Erythroblast (primary cell): Measurements from ENCODE around the gene CAV2.
"Not testable (repeated sequence)": the region's sequence is repeated elsewhere in the genome, so short reads cannot be mapped to it uniquely, and the experiment has no call there.

Experiments
- DNase-seq, 2 experiments: peaks; one replicate each; lab custom pipeline; 2025; lab: John Stamatoyannopoulos, UW
- GATA1 ChIP-seq: IDR thresholded peaks from 2 replicates; pipeline ENCODE4 v1.6.1; 2011; ENCODE audit warnings: low read depth, mild to moderate bottlenecking, control low read depth, low read length, moderate library complexity
- POLR2A ChIP-seq: IDR thresholded peaks from 2 replicates; pipeline ENCODE4 v1.6.1; 2011; ENCODE audit warnings: mild to moderate bottlenecking, low read length

The CAV2 gene

DNA sequence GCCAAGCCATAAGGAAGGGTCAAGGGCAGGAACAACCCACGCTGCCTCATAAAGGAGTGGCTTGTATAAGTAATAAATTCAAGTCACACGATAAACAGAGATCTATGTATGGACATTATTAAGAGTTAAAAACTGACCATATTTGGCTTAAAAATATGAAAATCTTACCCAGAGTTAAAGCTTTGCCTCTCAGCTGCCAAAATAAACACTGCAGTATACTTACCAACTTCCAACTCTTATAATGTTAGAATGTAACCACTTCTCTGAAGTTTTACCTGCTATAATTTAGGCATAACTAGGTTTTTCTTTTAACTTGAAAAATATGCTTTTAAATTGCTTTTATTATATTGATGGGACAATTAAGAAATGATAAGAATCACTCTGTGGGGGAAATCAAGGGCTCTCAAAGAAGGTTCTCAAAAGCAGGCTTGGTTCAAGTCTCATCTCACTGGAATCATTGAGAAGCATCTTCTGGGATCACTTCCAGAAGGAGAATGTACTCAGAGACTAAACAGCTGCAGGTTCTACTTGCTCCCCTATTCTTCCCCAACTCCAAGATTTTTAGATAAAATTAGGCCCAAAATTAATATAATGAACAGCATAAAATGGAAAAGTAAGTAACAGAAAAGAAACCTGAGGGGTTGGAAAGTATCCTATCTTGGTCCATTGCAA is 16.1 kb upstream of the CAV2 start:
- no peak for DNase-seq
- TF ChIP-seq GATA1: no peak

- not testable (repeated sequence) for DNase-seq
Observed at GRCh38 chr7:116484389-116484788, 15.1 kb upstream of the CAV2 start.

DNA sequence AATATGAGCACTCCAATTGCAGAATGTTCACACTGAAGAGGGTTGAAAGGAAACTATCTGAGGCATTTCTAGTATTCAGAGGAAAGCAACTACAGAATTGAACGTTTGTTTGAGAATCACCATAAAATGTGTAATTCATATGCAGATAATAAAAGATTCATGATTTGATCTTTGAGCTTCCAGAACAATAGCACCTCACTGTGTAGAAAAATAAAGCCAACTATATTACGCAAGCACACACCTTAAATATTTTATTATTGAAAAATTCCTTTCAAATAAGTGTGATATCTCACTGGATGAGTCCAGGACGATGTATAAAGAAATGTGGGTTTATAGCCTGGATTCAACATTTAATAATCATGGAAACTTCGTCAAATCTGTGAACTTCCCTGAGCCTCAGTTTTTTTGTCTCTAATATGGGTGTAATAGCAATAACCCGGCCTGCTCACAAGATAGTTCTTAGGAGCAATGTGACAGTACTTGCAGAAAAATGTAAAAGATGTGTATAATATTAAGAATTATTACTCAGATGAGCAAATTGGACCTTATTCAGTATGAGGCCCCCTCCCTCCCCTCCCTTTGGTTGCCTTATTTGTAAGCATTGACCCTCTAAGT is 11.5 kb upstream of the CAV2 start:
- no peak for DNase-seq
- TF ChIP-seq POLR2A (no peak), GATA1 (no peak)

GRCh38 chr7:116490351-116490750 is 9.2 kb upstream of the CAV2 start:
- DNase-seq: no peak

GRCh38 chr7:116491887-116492653 is 7.5 kb upstream of the CAV2 start:
- DNase-seq: no peak
- TF ChIP-seq GATA1 (no peak), POLR2A (no peak)

More at GRCh38 chr7:116490351-116490750, 9.2 kb upstream of the CAV2 start:
- TF ChIP-seq GATA1: no peak

DNA sequence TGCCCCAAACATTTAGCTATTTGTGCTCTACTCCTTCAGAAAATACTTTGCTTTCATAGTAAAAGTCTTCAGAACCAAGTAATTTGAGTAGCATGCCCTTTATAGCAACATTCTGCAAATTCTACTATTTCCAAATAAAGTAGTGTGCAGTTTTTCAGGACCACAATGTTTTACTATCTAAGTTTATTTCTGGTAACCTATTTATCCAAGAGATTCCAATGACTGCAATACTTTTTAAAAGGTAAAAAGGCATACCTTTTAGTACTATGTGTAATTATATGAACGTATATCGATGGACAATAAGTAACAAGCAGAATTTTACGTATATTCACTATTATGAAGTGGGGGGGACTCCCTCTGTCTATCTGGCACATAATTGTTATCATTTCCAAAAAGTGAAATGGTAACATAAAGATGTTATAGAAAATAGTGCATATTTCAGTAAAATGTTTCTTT is 6.9 kb upstream of the CAV2 start:
- TF ChIP-seq POLR2A (no peak), GATA1 (no peak)
- no peak for DNase-seq

DNA sequence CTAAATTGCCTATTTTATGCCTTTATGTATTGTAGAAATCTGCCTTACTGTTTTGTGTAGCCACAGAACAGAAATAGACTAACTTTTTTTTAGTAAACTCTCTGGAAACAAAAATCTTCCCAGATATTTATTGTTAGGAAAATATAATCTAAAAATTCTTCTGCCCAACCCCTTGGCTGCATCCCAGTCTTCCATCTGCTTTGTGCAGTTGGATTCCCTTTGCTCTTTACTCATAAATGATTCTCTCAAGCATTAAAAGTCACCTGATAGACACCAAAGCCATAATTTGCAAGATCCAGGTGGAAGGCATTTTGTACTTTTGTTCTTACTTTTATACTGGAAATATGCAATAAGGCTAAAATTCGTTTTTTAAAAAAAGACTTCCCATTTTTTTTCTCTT is 6.1 kb upstream of the CAV2 start:
- DNase-seq: no peak
- TF ChIP-seq POLR2A (no peak), GATA1 (no peak)

DNA sequence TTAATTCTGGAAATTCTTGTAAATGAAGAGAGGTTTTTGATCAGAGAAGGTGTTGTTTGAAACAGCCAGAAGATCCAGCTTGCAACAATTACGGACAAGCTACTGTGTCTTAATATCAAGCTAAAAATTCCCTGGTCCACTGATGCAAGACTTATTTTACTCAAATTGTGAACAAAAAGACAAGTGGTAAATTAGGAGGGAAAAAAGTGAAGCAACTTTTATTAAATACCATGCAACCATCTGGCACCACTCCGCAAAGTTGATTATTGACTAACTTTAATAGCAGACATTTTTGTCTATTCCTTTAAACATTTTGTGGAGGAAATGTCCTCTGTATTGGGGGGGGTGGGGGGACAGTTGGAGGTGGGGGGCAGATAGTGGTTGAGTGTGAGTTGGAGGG is 5.1 kb upstream of the CAV2 start:
- TF ChIP-seq GATA1 (no peak), POLR2A (no peak)
- DNase-seq: no peak

GRCh38 chr7:116495736-116496135 is 3.8 kb upstream of the CAV2 start:
- DNase-seq: no peak
- TF ChIP-seq POLR2A: no peak
- TF ChIP-seq GATA1: no peak

GRCh38 chr7:116496653-116497052 is 2.9 kb upstream of the CAV2 start:
- DNase-seq: no peak
- TF ChIP-seq POLR2A: no peak
- TF ChIP-seq GATA1: no peak

DNA sequence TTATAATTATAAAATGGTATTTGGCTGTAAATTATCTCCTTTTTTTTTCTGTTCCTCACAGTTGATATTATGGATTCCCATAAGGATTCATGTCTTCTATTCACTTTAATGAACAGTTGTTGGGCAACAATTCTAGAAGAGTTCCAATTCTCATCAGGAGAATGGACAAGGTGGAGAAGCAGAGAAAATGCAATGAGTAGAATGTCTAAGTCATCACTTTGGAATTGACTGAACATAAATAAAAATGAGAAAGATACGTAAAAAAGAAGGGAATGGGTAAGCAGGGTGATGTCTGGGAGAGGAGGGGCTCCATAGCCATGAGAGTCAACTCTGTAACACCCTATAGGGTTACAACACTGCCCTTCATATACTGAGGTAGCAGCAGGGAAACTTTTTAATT is 1.8 kb upstream of the CAV2 start:
- no peak for DNase-seq
- TF ChIP-seq GATA1 (no peak), POLR2A (no peak)

DNA sequence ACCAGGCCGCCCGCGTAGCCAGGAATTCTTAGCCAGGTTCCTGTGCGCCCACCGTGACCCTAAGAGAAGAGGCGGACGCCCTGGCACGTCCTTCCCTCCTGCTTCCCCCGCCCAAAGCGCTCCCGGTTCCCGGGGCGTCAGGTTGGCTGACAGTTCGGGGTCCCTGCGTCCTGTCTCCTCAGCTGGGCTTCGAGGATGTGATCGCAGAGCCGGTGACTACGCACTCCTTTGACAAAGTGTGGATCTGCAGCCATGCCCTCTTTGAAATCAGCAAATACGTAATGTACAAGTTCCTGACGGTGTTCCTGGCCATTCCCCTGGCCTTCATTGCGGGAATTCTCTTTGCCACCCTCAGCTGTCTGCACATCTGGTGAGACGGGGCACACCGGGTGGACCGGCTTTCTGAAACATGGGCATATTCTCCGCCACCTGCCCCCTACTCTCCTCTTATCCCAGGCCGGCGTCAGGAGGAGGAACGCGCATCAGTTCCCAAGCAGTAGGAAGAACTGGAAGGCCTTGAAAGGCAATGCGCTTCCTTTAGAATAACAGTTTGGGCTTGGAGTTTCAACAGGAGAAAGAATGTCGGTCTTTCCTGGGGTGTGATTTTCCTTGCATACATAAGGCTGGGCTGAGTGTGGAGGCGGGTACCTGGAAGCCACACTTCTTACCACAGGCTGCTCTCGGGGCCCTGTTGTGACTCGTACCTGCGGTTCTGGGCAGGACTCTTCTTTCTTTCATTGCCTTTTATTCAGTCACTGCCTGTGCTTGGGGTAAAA is 728 bp downstream of the CAV2 start:
- TF ChIP-seq GATA1 (no peak), POLR2A (no peak)
- peak; percentile 30 to 44 for DNase-seq

GRCh38 chr7:116501425-116502167 is 2.1 kb downstream of the CAV2 start:
- DNase-seq: peak; percentile 81 to 86
- no peak for TF ChIP-seq POLR2A
- no peak for TF ChIP-seq GATA1
